Measurements from ENCODE around the gene ARFRP1. TPM values are rescaled to one million over a fixed set of nuclear protein-coding genes. Genes with fewer than 3 reads are reported as not detected.

Gene ARFRP1
- total and polyA plus RNA-seq, 10 donors: 36.7 to 118 (median 67.3) TPM

- Histone ChIP-seq H3K27me3 (replicated peaks in 1 of 7) (no peaks in the 10 kb centered on the region), H3K4me1 (peaks cover 0 to 68% (median 33%) of the 10 kb centered on the region in 6 donors), H3K27ac (peak overlapping the region in 5 of 8 donors; percentile 21 to 78 (median 34)), H3K36me3 (peaks cover 0 to 78% (median 16%) of the 10 kb centered on the region in 6 donors), H3K9me3 (no peaks in the 10 kb centered on the region), H3K4me3 (no peak overlapping the region)
- DNase-seq: peak; percentile 59
- intact Hi-C loops (cut with DNase I; ENCODE audit: low total_unique reads): no loop called here
- 66 to 84% (median 75%) methylated on average over 11 to 20 of the region's 20 CpGs for WGBS, 5 donors
- TF ChIP-seq POLR2AphosphoS5 (IDR thresholded peaks at IDR 0.05) (peak in 1 of 3 donors; percentile 28), POLR2A (IDR thresholded peaks at IDR 0.05) (no peak), CTCF (IDR thresholded peaks at IDR 0.05 in 8 of 11, conservative IDR thresholded peaks at IDR 0.05 in 3 of 11) (no peak)
These were observed 40.5 kb upstream of the ARFRP1 start for GRCh38 chr20:63748070-63748933.

- TF ChIP-seq POLR2AphosphoS5 (IDR thresholded peaks at IDR 0.05) (no peak), CTCF (IDR thresholded peaks at IDR 0.05 in 8 of 11, conservative IDR thresholded peaks at IDR 0.05 in 3 of 11) (no peak), POLR2A (IDR thresholded peaks at IDR 0.05) (no peak)
- intact Hi-C loops (cut with DNase I; ENCODE audit: low total_unique reads): no loop called here
- no peak for DNase-seq
- H3K27ac ChIP-seq: peak overlapping the region in 5 of 8 donors; percentile 21 to 78 (median 27)
- H3K4me1 ChIP-seq: peaks cover 0 to 70% (median 37%) of the 10 kb centered on the region in 6 donors
- H3K27me3 ChIP-seq (replicated peaks in 1 of 7): no peaks in the 10 kb centered on the region
- H3K9me3 ChIP-seq: no peaks in the 10 kb centered on the region
- H3K4me3 ChIP-seq: no peak overlapping the region
- WGBS, 5 donors: 59 to 84% (median 71%) methylated on average over 7 to 13 of the region's 13 CpGs
- H3K36me3 ChIP-seq: peaks cover 0 to 81% (median 22%) of the 10 kb centered on the region in 6 donors
These were observed 39.9 kb upstream of the ARFRP1 start for GRCh38 chr20:63747622-63748069.

- WGBS, 5 donors: 92 to 94% (median 94%) methylated on average over 5 to 47 of the region's 47 CpGs
- no peak overlapping the region for H3K4me3 ChIP-seq
- no peaks in the 10 kb centered on the region for H3K9me3 ChIP-seq
- no peak overlapping the region for H3K27ac ChIP-seq
- peaks cover under 1 to 70% (median 44%) of the 10 kb centered on the region in 6 donors for H3K4me1 ChIP-seq
- no peaks in the 10 kb centered on the region for H3K27me3 ChIP-seq (replicated peaks in 1 of 7)
- H3K36me3 ChIP-seq: peaks cover 0 to 81% (median 26%) of the 10 kb centered on the region in 6 donors
- intact Hi-C loops (cut with DNase I; ENCODE audit: low total_unique reads): no loop called here
- TF ChIP-seq POLR2AphosphoS5 (IDR thresholded peaks at IDR 0.05) (peak in 1 of 3 donors; percentile 40), CTCF (IDR thresholded peaks at IDR 0.05 in 8 of 11, conservative IDR thresholded peaks at IDR 0.05 in 3 of 11) (no peak), POLR2A (IDR thresholded peaks at IDR 0.05) (no peak)
- DNase-seq: no peak
These were observed 39.1 kb upstream of the ARFRP1 start for GRCh38 chr20:63746751-63747315.

Data from spleen (tissue), 11 donors.